ENCODE data around the gene GPSM3. TPM values are rescaled to one million over a fixed set of nuclear protein-coding genes. Genes with fewer than 3 reads are reported as not detected.
A peak's percentile ranks its signal among the peaks of the same experiment; 100 is the strongest.

The GPSM3 gene
- total and polyA plus RNA-seq, 2 of the 13 experiments (the other 11 are each of a cell fraction or from before 2014, with no cell fraction given), result 0.18 to 6.2 TPM

DNA sequence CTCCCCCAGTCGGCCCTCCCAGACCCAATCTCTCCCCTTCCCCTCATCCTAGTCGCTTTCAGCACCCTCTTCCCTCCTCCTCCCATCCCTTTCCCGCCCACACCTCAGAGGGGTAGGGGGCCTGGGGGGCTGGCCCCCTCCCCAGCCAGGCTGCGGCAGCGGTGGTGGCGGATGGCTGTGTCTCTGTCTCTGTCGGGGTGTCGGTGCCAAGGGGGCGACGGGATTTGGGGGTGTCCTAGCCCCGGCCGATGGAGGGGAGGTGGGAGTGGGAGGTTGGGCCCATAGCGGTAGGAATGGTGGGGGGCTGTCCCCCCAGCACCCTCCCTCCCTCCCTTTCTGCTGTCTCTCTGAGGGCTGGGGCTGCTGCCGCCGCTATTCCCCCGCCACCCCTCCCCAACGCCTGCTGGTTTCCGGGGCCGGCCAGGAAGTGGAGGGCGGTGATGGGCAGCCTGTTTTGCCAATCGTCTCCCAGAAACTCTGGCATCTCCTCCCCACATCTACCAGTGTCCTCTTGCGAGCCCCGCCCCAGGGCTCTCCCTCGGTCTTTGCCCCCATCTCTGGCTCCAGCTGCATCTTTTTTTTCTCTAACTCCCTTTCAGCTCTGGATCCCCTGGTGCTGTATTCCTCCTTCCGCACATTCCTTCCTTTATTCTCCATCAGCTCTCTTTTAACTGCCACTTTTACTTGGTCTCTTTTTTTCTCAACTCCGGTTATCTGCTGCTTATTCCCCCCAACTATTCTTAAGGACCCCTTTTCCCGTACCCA is 16.6 kb downstream of the GPSM3 start, which contains the start of gene AGPAT1 (continued):
- no peak for TF ChIP-seq MIXL1 (CRISPR knock-in tag; IDR thresholded peaks at IDR 0.05)
- TF ChIP-seq ZNF350 (CRISPR knock-in tag; IDR thresholded peaks at IDR 0.05; ENCODE audit: borderline replicate concordance, low read depth), result peak; percentile 63; the same call in 1 of the 2 replicates
- no peak for TF ChIP-seq ZNF282 (IDR thresholded peaks at IDR 0.05; ENCODE audit: partially characterized antibody)
- TF ChIP-seq, protein P1, sequence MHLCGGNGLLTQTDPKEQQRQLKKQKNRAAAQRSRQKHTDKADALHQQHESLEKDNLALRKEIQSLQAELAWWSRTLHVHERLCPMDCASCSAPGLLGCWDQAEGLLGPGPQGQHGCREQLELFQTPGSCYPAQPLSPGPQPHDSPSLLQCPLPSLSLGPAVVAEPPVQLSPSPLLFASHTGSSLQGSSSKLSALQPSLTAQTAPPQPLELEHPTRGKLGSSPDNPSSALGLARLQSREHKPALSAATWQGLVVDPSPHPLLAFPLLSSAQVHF (CRISPR knock-in tag; IDR thresholded peaks at IDR 0.05), result no peak
- TF ChIP-seq, protein P2, sequence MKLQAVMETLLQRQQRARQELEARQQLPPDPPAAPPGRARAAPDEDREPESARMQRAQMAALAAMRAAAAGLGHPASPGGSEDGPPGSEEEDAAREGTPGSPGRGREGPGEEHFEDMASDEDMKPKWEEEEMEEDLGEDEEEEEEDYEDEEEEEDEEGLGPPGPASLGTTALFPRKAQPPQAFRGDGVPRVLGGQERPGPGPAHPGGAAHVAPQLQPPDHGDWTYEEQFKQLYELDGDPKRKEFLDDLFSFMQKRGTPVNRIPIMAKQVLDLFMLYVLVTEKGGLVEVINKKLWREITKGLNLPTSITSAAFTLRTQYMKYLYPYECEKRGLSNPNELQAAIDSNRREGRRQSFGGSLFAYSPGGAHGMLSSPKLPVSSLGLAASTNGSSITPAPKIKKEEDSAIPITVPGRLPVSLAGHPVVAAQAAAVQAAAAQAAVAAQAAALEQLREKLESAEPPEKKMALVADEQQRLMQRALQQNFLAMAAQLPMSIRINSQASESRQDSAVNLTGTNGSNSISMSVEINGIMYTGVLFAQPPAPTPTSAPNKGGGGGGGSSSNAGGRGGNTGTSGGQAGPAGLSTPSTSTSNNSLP (IDR thresholded peaks at IDR 0.05; ENCODE audit: low read depth, low read length), result no peak
- no peak for TF ChIP-seq ZNF737 (CRISPR knock-in tag; IDR thresholded peaks at IDR 0.05; ENCODE audit: borderline replicate concordance)
- TF ChIP-seq, protein P3, sequence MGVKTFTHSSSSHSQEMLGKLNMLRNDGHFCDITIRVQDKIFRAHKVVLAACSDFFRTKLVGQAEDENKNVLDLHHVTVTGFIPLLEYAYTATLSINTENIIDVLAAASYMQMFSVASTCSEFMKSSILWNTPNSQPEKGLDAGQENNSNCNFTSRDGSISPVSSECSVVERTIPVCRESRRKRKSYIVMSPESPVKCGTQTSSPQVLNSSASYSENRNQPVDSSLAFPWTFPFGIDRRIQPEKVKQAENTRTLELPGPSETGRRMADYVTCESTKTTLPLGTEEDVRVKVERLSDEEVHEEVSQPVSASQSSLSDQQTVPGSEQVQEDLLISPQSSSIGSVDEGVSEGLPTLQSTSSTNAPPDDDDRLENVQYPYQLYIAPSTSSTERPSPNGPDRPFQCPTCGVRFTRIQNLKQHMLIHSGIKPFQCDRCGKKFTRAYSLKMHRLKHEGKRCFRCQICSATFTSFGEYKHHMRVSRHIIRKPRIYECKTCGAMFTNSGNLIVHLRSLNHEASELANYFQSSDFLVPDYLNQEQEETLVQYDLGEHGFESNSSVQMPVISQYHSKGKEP (CRISPR knock-in tag; IDR thresholded peaks at IDR 0.05), result no peak
- peak; percentile 48 for TF ChIP-seq ZNF605 (CRISPR knock-in tag; IDR thresholded peaks at IDR 0.05)
- TF ChIP-seq, protein P4, sequence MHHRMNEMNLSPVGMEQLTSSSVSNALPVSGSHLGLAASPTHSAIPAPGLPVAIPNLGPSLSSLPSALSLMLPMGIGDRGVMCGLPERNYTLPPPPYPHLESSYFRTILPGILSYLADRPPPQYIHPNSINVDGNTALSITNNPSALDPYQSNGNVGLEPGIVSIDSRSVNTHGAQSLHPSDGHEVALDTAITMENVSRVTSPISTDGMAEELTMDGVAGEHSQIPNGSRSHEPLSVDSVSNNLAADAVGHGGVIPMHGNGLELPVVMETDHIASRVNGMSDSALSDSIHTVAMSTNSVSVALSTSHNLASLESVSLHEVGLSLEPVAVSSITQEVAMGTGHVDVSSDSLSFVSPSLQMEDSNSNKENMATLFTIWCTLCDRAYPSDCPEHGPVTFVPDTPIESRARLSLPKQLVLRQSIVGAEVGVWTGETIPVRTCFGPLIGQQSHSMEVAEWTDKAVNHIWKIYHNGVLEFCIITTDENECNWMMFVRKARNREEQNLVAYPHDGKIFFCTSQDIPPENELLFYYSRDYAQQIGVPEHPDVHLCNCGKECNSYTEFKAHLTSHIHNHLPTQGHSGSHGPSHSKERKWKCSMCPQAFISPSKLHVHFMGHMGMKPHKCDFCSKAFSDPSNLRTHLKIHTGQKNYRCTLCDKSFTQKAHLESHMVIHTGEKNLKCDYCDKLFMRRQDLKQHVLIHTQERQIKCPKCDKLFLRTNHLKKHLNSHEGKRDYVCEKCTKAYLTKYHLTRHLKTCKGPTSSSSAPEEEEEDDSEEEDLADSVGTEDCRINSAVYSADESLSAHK (CRISPR knock-in tag; IDR thresholded peaks at IDR 0.05; ENCODE audit: borderline replicate concordance), result no peak
- TF ChIP-seq ZNF780A (CRISPR knock-in tag; IDR thresholded peaks at IDR 0.05), result no peak
- TF ChIP-seq TBX2 (CRISPR knock-in tag; IDR thresholded peaks at IDR 0.05; ENCODE audit: borderline replicate concordance), result no peak; the same call in 1 of the 2 replicates
- TF ChIP-seq KAT7 (CRISPR knock-in tag; IDR thresholded peaks at IDR 0.05; ENCODE audit: borderline replicate concordance), result peak; percentile 79; the same call in 1 of the 2 replicates
- no peak for TF ChIP-seq ZNF446 (CRISPR knock-in tag; IDR thresholded peaks at IDR 0.05)
- TF ChIP-seq TAF15 (IDR thresholded peaks at IDR 0.05; ENCODE audit: low read depth, low read length, poor library complexity, severe bottlenecking), result peak; percentile 92
- TF ChIP-seq CEBPB (IDR thresholded peaks at IDR 0.05; ENCODE audit: borderline replicate concordance, low read depth, low read length), result no peak
- peak; percentile 80 for TF ChIP-seq ELF1 (CRISPR knock-in tag; IDR thresholded peaks at IDR 0.05)
- no peak for TF ChIP-seq ZSCAN9 (CRISPR knock-in tag; IDR thresholded peaks at IDR 0.05; ENCODE audit: borderline replicate concordance)
- no peak for TF ChIP-seq PAX8 (CRISPR knock-in tag; IDR thresholded peaks at IDR 0.05; ENCODE audit: borderline replicate concordance)
- 0 out of 2 replicates have a peak, but pooled peaks have one; percentile 37 for TF ChIP-seq ZNF329 (CRISPR knock-in tag; IDR thresholded peaks at IDR 0.05; ENCODE audit: low read depth)
- TF ChIP-seq REL (CRISPR knock-in tag; conservative IDR thresholded peaks at IDR 0.05), result peak; percentile 18; the same call in 1 of the 2 replicates
